ENCODE measurements around the gene REEP5. TPM values are rescaled to one million over a fixed set of nuclear protein-coding genes. Genes with fewer than 3 reads are reported as not detected.

The REEP5 gene
- total RNA-seq, 1 donor from 2014 or later, result 62.7 TPM

GRCh38 chr5:112948458-112948857 lies 26.4 kb upstream of the REEP5 start:
- H3K27ac Mint-ChIP-seq (ENCODE audit: unreplicated experiment), result no peak overlapping the region
- H3K4me1 Mint-ChIP-seq (ENCODE audit: unreplicated experiment), result no peaks in the 10 kb centered on the region
- no peak overlapping the region for H3K4me3 Mint-ChIP-seq (ENCODE audit: unreplicated experiment)
- H3K9me3 Mint-ChIP-seq (ENCODE audit: unreplicated experiment), result peaks cover 3% of the 10 kb centered on the region
- H3K36me3 Mint-ChIP-seq (ENCODE audit: low read depth, unreplicated experiment), result peaks cover 2% of the 10 kb centered on the region
- TF ChIP-seq CTCF (IDR thresholded peaks at IDR 0.05; ENCODE audit: unreplicated experiment), result no peak
- no peak for DNase-seq (ENCODE audit: low spot score)
- no peaks in the 10 kb centered on the region for H3K27me3 Mint-ChIP-seq (ENCODE audit: unreplicated experiment)

GRCh38 chr5:112940670-112941069 lies 18.6 kb upstream of the REEP5 start:
- Mint-ChIP-seq H3K9me3 (ENCODE audit: unreplicated experiment) (no peaks in the 10 kb centered on the region), H3K27me3 (ENCODE audit: unreplicated experiment) (no peaks in the 10 kb centered on the region), H3K4me1 (ENCODE audit: unreplicated experiment) (no peaks in the 10 kb centered on the region), H3K4me3 (ENCODE audit: unreplicated experiment) (no peak overlapping the region), H3K27ac (ENCODE audit: unreplicated experiment) (no peak overlapping the region), H3K36me3 (ENCODE audit: low read depth, unreplicated experiment) (no peaks in the 10 kb centered on the region)
- TF ChIP-seq CTCF (IDR thresholded peaks at IDR 0.05; ENCODE audit: unreplicated experiment), result no peak
- no peak for DNase-seq (ENCODE audit: low spot score)

GRCh38 chr5:112938286-112938685 lies 16.3 kb upstream of the REEP5 start:
- TF ChIP-seq CTCF (IDR thresholded peaks at IDR 0.05; ENCODE audit: unreplicated experiment), result no peak
- Mint-ChIP-seq H3K27ac (ENCODE audit: unreplicated experiment) (no peak overlapping the region), H3K36me3 (ENCODE audit: low read depth, unreplicated experiment) (no peaks in the 10 kb centered on the region), H3K27me3 (ENCODE audit: unreplicated experiment) (no peaks in the 10 kb centered on the region), H3K9me3 (ENCODE audit: unreplicated experiment) (no peaks in the 10 kb centered on the region), H3K4me1 (ENCODE audit: unreplicated experiment) (no peaks in the 10 kb centered on the region), H3K4me3 (ENCODE audit: unreplicated experiment) (no peak overlapping the region)
- no peak for DNase-seq (ENCODE audit: low spot score)

- Mint-ChIP-seq H3K9me3 (ENCODE audit: unreplicated experiment) (no peaks in the 10 kb centered on the region), H3K36me3 (ENCODE audit: low read depth, unreplicated experiment) (no peaks in the 10 kb centered on the region), H3K4me1 (ENCODE audit: unreplicated experiment) (no peaks in the 10 kb centered on the region), H3K27ac (ENCODE audit: unreplicated experiment) (no peak overlapping the region), H3K4me3 (ENCODE audit: unreplicated experiment) (no peak overlapping the region), H3K27me3 (ENCODE audit: unreplicated experiment) (no peaks in the 10 kb centered on the region)
- no peak for TF ChIP-seq CTCF (IDR thresholded peaks at IDR 0.05; ENCODE audit: unreplicated experiment)
- no peak for DNase-seq (ENCODE audit: low spot score)
These were observed 13.6 kb upstream of the REEP5 start for GRCh38 chr5:112935675-112936074.

GRCh38 chr5:112934366-112934663 lies 12.3 kb upstream of the REEP5 start:
- Mint-ChIP-seq H3K9me3 (ENCODE audit: unreplicated experiment) (no peaks in the 10 kb centered on the region), H3K36me3 (ENCODE audit: low read depth, unreplicated experiment) (no peaks in the 10 kb centered on the region), H3K4me1 (ENCODE audit: unreplicated experiment) (peaks cover 3% of the 10 kb centered on the region), H3K27me3 (ENCODE audit: unreplicated experiment) (no peaks in the 10 kb centered on the region), H3K4me3 (ENCODE audit: unreplicated experiment) (no peak overlapping the region), H3K27ac (ENCODE audit: unreplicated experiment) (no peak overlapping the region)
- no peak for TF ChIP-seq CTCF (IDR thresholded peaks at IDR 0.05; ENCODE audit: unreplicated experiment)
- no peak for DNase-seq (ENCODE audit: low spot score)

All from endothelial cell (in vitro differentiated cells).